WTC11 (cell line): ENCODE measurements around the gene TCF12. TPM values are rescaled to one million over a fixed set of nuclear protein-coding genes. Genes with fewer than 3 reads are reported as not detected.

Source experiments
- ATAC-seq: fragments of 200-7000 bp; cut with Tn5 transposase; 2 replicates; pipeline ENCODE4 v1.10.0; 2021; ENCODE audit warnings: mild to moderate bottlenecking, moderate library complexity
- CTCF ChIA-PET: fragments of 300-600 bp; sonication (Branson Sonifier 250); formaldehyde crosslinking; loops from one replicate; lab custom pipeline; 2021; ENCODE audit warnings: antibody characterized with exemption; lab: Charles Lee
- POLR2A ChIA-PET: fragments of 350-600 bp; sonication (Branson Sonifier 250); formaldehyde crosslinking; loops from one replicate; lab custom pipeline; 2021; ENCODE audit warnings: antibody characterized with exemption; lab: Charles Lee
- DNase-seq: peaks from one replicate; pipeline ENCODE4 v3.0.0; 2021; ENCODE audit warnings: low spot score
- H3K27ac Mint-ChIP-seq: 2 replicates; pipeline ENCODE4 v1.8.0; 2021; ENCODE audit warnings: mixed read lengths
- H3K27me3 Mint-ChIP-seq: 2 replicates; pipeline ENCODE4 v1.8.0; 2021; ENCODE audit warnings: low read depth, mild to moderate bottlenecking, moderate library complexity, mixed read lengths
- H3K36me3 Mint-ChIP-seq: 2 replicates; pipeline ENCODE4 v1.8.0; 2021; ENCODE audit warnings: mixed read lengths
- H3K4me1 Mint-ChIP-seq: 2 replicates; pipeline ENCODE4 v1.8.0; 2022; ENCODE audit warnings: mixed read lengths
- H3K4me3 Mint-ChIP-seq: 2 replicates; pipeline ENCODE4 v1.8.0; 2021; ENCODE audit warnings: mild to moderate bottlenecking, moderate library complexity, mixed read lengths
- H3K9me3 Mint-ChIP-seq: 2 replicates; pipeline ENCODE4 v1.8.0; 2021; ENCODE audit warnings: mixed read lengths
- FOXK1 ChIP-seq: sonication (generic); formaldehyde crosslinking; IDR thresholded peaks from 2 replicates; pipeline ENCODE4 v1.8.0; 2022; ENCODE audit warnings: mild to moderate bottlenecking, moderate library complexity, missing genetic modification reagents
- FOXP1 ChIP-seq: sonication (generic); formaldehyde crosslinking; IDR thresholded peaks from 2 replicates; pipeline ENCODE4 v1.8.0; 2022; ENCODE audit warnings: missing genetic modification reagents, mild to moderate bottlenecking, moderate library complexity, borderline replicate concordance
- GTF2I ChIP-seq: fragments of 250-450 bp; sonication (Bioruptor Pico); conservative IDR thresholded peaks from 2 replicates; pipeline ENCODE4 v1.4.0; 2021; ENCODE audit warnings: mild to moderate bottlenecking
- IRF2 ChIP-seq: sonication (generic); formaldehyde crosslinking; IDR thresholded peaks from 2 replicates; pipeline ENCODE4 v1.8.0; 2022; ENCODE audit warnings: low read depth, missing genetic modification reagents, borderline replicate concordance
- KAT7 ChIP-seq: sonication (generic); formaldehyde crosslinking; IDR thresholded peaks from 2 replicates; pipeline ENCODE4 v1.8.1; 2023; ENCODE audit warnings: missing genetic modification reagents, mild to moderate bottlenecking, borderline replicate concordance
- MYBL2 ChIP-seq: sonication (generic); formaldehyde crosslinking; IDR thresholded peaks from 2 replicates; pipeline ENCODE4 v1.8.1; 2023; ENCODE audit warnings: mild to moderate bottlenecking, moderate library complexity, missing genetic modification reagents
- NR2C2 ChIP-seq: sonication (generic); formaldehyde crosslinking; IDR thresholded peaks from 2 replicates; pipeline ENCODE4 v1.8.0; 2022; ENCODE audit warnings: mild to moderate bottlenecking, missing genetic modification reagents
- NR3C1 ChIP-seq: sonication (generic); formaldehyde crosslinking; conservative IDR thresholded peaks from 2 replicates; pipeline ENCODE4 v1.8.1; 2023; ENCODE audit warnings: low read depth, mild to moderate bottlenecking, missing genetic modification reagents
- RELA ChIP-seq: sonication (generic); formaldehyde crosslinking; IDR thresholded peaks from 2 replicates; pipeline ENCODE4 v1.8.1; 2022; ENCODE audit warnings: missing genetic modification reagents, mild to moderate bottlenecking, borderline replicate concordance
- TP53 ChIP-seq: sonication (generic); formaldehyde crosslinking; IDR thresholded peaks from 2 replicates; pipeline ENCODE4 v1.8.1; 2023; ENCODE audit warnings: mild to moderate bottlenecking, missing genetic modification reagents
- ZBTB21 ChIP-seq: sonication (generic); formaldehyde crosslinking; IDR thresholded peaks from 2 replicates; pipeline ENCODE4 v1.8.1; 2023; ENCODE audit warnings: mild to moderate bottlenecking, missing genetic modification reagents, borderline replicate concordance
- ZNF317 ChIP-seq: sonication (generic); formaldehyde crosslinking; IDR thresholded peaks from 2 replicates; pipeline ENCODE4 v1.8.1; 2023; ENCODE audit warnings: low read depth, mild to moderate bottlenecking, moderate library complexity, missing genetic modification reagents, borderline replicate concordance
- total RNA-seq: library from RNA; stranded (reverse); gene quantifications from 3 replicates; pipeline ENCODE4 v1.2.3, GENCODE V29; 2021
- TF ChIP-seq, protein P1 (sequence below): sonication (generic); formaldehyde crosslinking; IDR thresholded peaks from 2 replicates; pipeline ENCODE4 v1.8.0; 2022; ENCODE audit warnings: missing genetic modification reagents
- TF ChIP-seq, protein P2 (sequence below): fragments of 250-450 bp; sonication (Bioruptor Pico); IDR thresholded peaks from 2 replicates; pipeline ENCODE4 v1.9.0; 2021; ENCODE audit warnings: mild to moderate bottlenecking, borderline replicate concordance
- TF ChIP-seq, protein P3 (sequence below): sonication (generic); formaldehyde crosslinking; IDR thresholded peaks from 2 replicates; pipeline ENCODE4 v1.8.1; 2023; ENCODE audit warnings: mild to moderate bottlenecking, missing genetic modification reagents, borderline replicate concordance
- TF ChIP-seq, protein P4 (sequence below): fragments of 250-450 bp; sonication (Bioruptor Pico); IDR thresholded peaks from 2 replicates; pipeline ENCODE4 v1.9.0; 2021; ENCODE audit warnings: moderate library complexity, mild to moderate bottlenecking, inconsistent platforms, borderline replicate concordance
- TF ChIP-seq, protein P5 (sequence below): fragments of 250-450 bp; sonication (Bioruptor Pico); IDR thresholded peaks from 2 replicates; pipeline ENCODE4 v1.9.0; 2021; ENCODE audit warnings: mild to moderate bottlenecking
- TF ChIP-seq, protein P6 (sequence below): sonication (generic); formaldehyde crosslinking; IDR thresholded peaks from 2 replicates; pipeline ENCODE4 v1.8.1; 2022; ENCODE audit warnings: low read depth, mild to moderate bottlenecking, moderate library complexity, missing genetic modification reagents, borderline replicate concordance

TCF12 gene
- total RNA-seq, 1 experiment from 2014 or later, result 73.2 TPM

DNA sequence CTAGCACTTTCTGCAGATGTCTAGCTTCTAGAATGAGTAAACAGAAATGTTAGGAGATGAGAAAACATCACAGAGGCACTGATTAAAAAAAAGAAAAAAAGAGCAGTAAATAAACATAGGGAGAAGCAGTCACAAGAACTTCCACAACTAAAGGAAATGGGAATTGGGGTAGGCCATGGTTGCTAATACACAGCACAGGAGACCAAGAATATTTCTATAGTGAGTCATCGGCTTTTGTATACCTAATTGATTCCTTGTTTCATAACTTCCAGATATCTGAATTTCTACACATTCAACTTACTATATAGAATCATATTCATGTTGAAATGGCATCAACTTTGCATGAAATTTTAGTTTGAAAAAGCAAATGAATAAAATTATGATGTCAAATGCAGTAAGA is 47.3 kb upstream of the TCF12 start:
- TF ChIP-seq IRF2 (CRISPR knock-in tag), result no peak
- no peak for TF ChIP-seq ZBTB21 (CRISPR knock-in tag)
- no peak for TF ChIP-seq GTF2I (CRISPR knock-in tag)
- TF ChIP-seq, protein P1, sequence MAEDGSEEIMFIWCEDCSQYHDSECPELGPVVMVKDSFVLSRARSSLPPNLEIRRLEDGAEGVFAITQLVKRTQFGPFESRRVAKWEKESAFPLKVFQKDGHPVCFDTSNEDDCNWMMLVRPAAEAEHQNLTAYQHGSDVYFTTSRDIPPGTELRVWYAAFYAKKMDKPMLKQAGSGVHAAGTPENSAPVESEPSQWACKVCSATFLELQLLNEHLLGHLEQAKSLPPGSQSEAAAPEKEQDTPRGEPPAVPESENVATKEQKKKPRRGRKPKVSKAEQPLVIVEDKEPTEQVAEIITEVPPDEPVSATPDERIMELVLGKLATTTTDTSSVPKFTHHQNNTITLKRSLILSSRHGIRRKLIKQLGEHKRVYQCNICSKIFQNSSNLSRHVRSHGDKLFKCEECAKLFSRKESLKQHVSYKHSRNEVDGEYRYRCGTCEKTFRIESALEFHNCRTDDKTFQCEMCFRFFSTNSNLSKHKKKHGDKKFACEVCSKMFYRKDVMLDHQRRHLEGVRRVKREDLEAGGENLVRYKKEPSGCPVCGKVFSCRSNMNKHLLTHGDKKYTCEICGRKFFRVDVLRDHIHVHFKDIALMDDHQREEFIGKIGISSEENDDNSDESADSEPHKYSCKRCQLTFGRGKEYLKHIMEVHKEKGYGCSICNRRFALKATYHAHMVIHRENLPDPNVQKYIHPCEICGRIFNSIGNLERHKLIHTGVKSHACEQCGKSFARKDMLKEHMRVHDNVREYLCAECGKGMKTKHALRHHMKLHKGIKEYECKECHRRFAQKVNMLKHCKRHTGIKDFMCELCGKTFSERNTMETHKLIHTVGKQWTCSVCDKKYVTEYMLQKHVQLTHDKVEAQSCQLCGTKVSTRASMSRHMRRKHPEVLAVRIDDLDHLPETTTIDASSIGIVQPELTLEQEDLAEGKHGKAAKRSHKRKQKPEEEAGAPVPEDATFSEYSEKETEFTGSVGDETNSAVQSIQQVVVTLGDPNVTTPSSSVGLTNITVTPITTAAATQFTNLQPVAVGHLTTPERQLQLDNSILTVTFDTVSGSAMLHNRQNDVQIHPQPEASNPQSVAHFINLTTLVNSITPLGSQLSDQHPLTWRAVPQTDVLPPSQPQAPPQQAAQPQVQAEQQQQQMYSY (CRISPR knock-in tag), result no peak
- TF ChIP-seq RELA (CRISPR knock-in tag), result no peak
- no peak for TF ChIP-seq NR3C1 (CRISPR knock-in tag)
- TF ChIP-seq, protein P2, sequence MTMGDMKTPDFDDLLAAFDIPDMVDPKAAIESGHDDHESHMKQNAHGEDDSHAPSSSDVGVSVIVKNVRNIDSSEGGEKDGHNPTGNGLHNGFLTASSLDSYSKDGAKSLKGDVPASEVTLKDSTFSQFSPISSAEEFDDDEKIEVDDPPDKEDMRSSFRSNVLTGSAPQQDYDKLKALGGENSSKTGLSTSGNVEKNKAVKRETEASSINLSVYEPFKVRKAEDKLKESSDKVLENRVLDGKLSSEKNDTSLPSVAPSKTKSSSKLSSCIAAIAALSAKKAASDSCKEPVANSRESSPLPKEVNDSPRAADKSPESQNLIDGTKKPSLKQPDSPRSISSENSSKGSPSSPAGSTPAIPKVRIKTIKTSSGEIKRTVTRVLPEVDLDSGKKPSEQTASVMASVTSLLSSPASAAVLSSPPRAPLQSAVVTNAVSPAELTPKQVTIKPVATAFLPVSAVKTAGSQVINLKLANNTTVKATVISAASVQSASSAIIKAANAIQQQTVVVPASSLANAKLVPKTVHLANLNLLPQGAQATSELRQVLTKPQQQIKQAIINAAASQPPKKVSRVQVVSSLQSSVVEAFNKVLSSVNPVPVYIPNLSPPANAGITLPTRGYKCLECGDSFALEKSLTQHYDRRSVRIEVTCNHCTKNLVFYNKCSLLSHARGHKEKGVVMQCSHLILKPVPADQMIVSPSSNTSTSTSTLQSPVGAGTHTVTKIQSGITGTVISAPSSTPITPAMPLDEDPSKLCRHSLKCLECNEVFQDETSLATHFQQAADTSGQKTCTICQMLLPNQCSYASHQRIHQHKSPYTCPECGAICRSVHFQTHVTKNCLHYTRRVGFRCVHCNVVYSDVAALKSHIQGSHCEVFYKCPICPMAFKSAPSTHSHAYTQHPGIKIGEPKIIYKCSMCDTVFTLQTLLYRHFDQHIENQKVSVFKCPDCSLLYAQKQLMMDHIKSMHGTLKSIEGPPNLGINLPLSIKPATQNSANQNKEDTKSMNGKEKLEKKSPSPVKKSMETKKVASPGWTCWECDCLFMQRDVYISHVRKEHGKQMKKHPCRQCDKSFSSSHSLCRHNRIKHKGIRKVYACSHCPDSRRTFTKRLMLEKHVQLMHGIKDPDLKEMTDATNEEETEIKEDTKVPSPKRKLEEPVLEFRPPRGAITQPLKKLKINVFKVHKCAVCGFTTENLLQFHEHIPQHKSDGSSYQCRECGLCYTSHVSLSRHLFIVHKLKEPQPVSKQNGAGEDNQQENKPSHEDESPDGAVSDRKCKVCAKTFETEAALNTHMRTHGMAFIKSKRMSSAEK (CRISPR knock-in tag), result no peak
- TF ChIP-seq, protein P3, sequence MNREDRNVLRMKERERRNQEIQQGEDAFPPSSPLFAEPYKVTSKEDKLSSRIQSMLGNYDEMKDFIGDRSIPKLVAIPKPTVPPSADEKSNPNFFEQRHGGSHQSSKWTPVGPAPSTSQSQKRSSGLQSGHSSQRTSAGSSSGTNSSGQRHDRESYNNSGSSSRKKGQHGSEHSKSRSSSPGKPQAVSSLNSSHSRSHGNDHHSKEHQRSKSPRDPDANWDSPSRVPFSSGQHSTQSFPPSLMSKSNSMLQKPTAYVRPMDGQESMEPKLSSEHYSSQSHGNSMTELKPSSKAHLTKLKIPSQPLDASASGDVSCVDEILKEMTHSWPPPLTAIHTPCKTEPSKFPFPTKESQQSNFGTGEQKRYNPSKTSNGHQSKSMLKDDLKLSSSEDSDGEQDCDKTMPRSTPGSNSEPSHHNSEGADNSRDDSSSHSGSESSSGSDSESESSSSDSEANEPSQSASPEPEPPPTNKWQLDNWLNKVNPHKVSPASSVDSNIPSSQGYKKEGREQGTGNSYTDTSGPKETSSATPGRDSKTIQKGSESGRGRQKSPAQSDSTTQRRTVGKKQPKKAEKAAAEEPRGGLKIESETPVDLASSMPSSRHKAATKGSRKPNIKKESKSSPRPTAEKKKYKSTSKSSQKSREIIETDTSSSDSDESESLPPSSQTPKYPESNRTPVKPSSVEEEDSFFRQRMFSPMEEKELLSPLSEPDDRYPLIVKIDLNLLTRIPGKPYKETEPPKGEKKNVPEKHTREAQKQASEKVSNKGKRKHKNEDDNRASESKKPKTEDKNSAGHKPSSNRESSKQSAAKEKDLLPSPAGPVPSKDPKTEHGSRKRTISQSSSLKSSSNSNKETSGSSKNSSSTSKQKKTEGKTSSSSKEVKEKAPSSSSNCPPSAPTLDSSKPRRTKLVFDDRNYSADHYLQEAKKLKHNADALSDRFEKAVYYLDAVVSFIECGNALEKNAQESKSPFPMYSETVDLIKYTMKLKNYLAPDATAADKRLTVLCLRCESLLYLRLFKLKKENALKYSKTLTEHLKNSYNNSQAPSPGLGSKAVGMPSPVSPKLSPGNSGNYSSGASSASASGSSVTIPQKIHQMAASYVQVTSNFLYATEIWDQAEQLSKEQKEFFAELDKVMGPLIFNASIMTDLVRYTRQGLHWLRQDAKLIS (CRISPR knock-in tag), result no peak
- no peak for TF ChIP-seq TP53 (CRISPR knock-in tag)
- TF ChIP-seq, protein P4, sequence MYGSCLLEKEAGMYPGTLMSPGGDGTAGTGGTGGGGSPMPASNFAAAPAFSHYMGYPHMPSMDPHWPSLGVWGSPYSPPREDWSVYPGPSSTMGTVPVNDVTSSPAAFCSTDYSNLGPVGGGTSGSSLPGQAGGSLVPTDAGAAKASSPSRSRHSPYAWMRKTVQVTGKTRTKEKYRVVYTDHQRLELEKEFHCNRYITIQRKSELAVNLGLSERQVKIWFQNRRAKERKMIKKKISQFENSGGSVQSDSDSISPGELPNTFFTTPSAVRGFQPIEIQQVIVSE (CRISPR knock-in tag), result no peak
- TF ChIP-seq FOXP1 (CRISPR knock-in tag), result no peak
- TF ChIP-seq KAT7, result no peak
- TF ChIP-seq MYBL2 (CRISPR knock-in tag), result no peak
- TF ChIP-seq NR2C2, result no peak
- TF ChIP-seq, protein P5, sequence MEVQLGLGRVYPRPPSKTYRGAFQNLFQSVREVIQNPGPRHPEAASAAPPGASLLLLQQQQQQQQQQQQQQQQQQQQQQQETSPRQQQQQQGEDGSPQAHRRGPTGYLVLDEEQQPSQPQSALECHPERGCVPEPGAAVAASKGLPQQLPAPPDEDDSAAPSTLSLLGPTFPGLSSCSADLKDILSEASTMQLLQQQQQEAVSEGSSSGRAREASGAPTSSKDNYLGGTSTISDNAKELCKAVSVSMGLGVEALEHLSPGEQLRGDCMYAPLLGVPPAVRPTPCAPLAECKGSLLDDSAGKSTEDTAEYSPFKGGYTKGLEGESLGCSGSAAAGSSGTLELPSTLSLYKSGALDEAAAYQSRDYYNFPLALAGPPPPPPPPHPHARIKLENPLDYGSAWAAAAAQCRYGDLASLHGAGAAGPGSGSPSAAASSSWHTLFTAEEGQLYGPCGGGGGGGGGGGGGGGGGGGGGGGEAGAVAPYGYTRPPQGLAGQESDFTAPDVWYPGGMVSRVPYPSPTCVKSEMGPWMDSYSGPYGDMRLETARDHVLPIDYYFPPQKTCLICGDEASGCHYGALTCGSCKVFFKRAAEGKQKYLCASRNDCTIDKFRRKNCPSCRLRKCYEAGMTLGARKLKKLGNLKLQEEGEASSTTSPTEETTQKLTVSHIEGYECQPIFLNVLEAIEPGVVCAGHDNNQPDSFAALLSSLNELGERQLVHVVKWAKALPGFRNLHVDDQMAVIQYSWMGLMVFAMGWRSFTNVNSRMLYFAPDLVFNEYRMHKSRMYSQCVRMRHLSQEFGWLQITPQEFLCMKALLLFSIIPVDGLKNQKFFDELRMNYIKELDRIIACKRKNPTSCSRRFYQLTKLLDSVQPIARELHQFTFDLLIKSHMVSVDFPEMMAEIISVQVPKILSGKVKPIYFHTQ (CRISPR knock-in tag), result no peak
- no peak for TF ChIP-seq FOXK1
- no peak for TF ChIP-seq ZNF317 (CRISPR knock-in tag)
- TF ChIP-seq, protein P6, sequence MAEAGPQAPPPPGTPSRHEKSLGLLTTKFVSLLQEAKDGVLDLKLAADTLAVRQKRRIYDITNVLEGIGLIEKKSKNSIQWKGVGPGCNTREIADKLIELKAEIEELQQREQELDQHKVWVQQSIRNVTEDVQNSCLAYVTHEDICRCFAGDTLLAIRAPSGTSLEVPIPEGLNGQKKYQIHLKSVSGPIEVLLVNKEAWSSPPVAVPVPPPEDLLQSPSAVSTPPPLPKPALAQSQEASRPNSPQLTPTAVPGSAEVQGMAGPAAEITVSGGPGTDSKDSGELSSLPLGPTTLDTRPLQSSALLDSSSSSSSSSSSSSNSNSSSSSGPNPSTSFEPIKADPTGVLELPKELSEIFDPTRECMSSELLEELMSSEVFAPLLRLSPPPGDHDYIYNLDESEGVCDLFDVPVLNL, result no peak
- ChIA-PET CTCF (interaction anchor here (1.5 to 2.3 kb wide), 3 partner anchors 49 to 381 kb away, joined by 4 to 24 read pairs (median 5); no protein-coding TSS in a partner anchor), POLR2A (no interaction called here)
- no peaks in the 10 kb centered on the region for H3K27me3 Mint-ChIP-seq
- no peak for DNase-seq
- no peak overlapping the region; the same call in 1 of the 2 replicates for H3K27ac Mint-ChIP-seq
- H3K9me3 Mint-ChIP-seq, result no peaks in the 10 kb centered on the region
- H3K4me1 Mint-ChIP-seq, result peaks cover 13% of the 10 kb centered on the region
- H3K36me3 Mint-ChIP-seq, result no peaks in the 10 kb centered on the region
- no peak for ATAC-seq
- no peak overlapping the region for H3K4me3 Mint-ChIP-seq
